Activated CD8-positive, alpha-beta T cell treated with anti-CD3 and anti-CD28 coated beads for 36 hours (primary cell): Measurements from ENCODE around the gene HOXC11. TPM values are rescaled to one million over a fixed set of nuclear protein-coding genes. Genes with fewer than 3 reads are reported as not detected.

Source experiments
- ATAC-seq: fragments of 200-7000 bp; cut with Tn5 transposase; one replicate; pipeline ENCODE4 v1.10.0; 2021; ENCODE audit warnings: mild to moderate bottlenecking, moderate library complexity
- CTCF ChIA-PET: fragments of 350-600 bp; sonication (Branson Sonifier 250); formaldehyde crosslinking; loops from one replicate; lab custom pipeline; 2021; ENCODE audit warnings: antibody characterized with exemption; lab: Charles Lee
- POLR2A ChIA-PET: fragments of 350-600 bp; sonication (Branson Sonifier 250); formaldehyde crosslinking; loops from one replicate; lab custom pipeline; 2021; ENCODE audit warnings: antibody characterized with exemption; lab: Charles Lee
- DNase-seq: peaks from one replicate; pipeline ENCODE4 v3.0.0-alpha.2; 2020
- H3K27ac Mint-ChIP-seq: one replicate; pipeline ENCODE4 v1.8.0; 2021; ENCODE audit warnings: mild to moderate bottlenecking, mixed read lengths
- H3K27me3 Mint-ChIP-seq: one replicate; pipeline ENCODE4 v1.8.0; 2021; ENCODE audit warnings: mixed read lengths
- H3K36me3 Mint-ChIP-seq: one replicate; pipeline ENCODE4 v1.8.0; 2021; ENCODE audit warnings: low read depth, mixed read lengths
- H3K4me1 Mint-ChIP-seq: one replicate; pipeline ENCODE4 v1.8.0; 2021; ENCODE audit warnings: low read depth, mixed read lengths
- H3K4me3 Mint-ChIP-seq: one replicate; pipeline ENCODE4 v1.8.0; 2021; ENCODE audit warnings: mild to moderate bottlenecking, moderate library complexity, mixed read lengths
- H3K9me3 Mint-ChIP-seq: one replicate; pipeline ENCODE4 v1.8.0; 2021; ENCODE audit warnings: mixed read lengths
- CTCF ChIP-seq: fragments of 200-600 bp; IDR thresholded peaks from one replicate; pipeline ENCODE4 v1.8.0; 2022; ENCODE audit warnings: antibody characterized with exemption, mild to moderate bottlenecking
- intact Hi-C: fragments of 100-400 bp; cut with micrococcal nuclease; formaldehyde crosslinking; loops from one replicate; pipeline ENCODE4 v1.10.0; 2022
- total RNA-seq, 2 experiments: library from RNA; stranded (reverse); gene quantifications; one replicate each; pipeline ENCODE4 v1.2.3, GENCODE V29; 2021

Gene HOXC11
- total RNA-seq, 2 experiments from 2014 or later, result not detected

DNA sequence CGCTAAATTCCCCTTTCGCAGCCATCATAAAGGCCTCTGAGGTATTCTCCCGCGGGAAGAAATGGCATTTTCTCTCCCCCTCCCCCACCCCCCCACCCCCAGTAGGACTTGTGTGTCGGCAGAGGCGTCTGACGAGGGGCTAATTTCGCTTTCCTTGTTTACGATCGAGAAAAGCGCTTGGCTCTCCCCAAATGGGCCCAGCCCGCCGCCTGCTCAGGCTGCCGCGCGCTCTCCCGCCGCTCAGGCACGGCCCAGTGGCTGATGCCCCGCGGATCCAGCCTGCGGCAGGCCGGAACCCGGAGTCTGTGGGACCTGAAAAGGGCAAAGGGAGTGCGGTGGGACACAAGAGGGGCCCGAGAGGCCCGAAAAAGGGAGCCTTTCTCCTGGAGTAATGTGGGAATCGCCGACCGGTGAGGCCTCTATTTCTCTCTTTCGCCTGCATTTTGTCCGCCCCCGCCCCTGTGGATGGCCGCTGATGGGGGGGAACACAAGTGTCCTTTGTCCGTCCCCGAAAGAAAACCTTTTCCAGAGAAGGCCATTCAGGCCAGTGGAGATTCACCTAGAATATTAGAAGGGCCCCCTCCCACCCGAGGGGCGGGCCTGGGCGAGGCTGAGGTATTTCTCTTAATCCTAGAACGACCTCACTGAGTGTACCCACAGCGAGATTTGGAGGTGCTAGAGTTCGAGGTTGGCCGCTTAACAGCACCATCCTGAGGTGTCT, 46.3 kb downstream of the HOXC11 start:
- intact Hi-C loops, result no loop called here
- Mint-ChIP-seq H3K36me3 (no peaks in the 10 kb centered on the region), H3K27me3 (peaks cover 66% of the 10 kb centered on the region), H3K4me3 (no peak overlapping the region), H3K27ac (no peak overlapping the region), H3K9me3 (no peaks in the 10 kb centered on the region), H3K4me1 (peaks cover 15% of the 10 kb centered on the region)
- TF ChIP-seq CTCF, result no peak
- POLR2A ChIA-PET, result no interaction called here
- no peak for DNase-seq
- ATAC-seq, result no peak
- CTCF ChIA-PET, result interaction anchor here (1.4 to 1.5 kb wide), 2 partner anchors 14 to 190 kb away, joined by 3 read pairs; no protein-coding TSS in a partner anchor

GRCh38 chr12:54019924-54020590, 47.1 kb downstream of the HOXC11 start:
- Mint-ChIP-seq H3K36me3 (no peaks in the 10 kb centered on the region), H3K9me3 (no peaks in the 10 kb centered on the region), H3K27me3 (peaks cover 64% of the 10 kb centered on the region), H3K4me1 (peaks cover 9% of the 10 kb centered on the region), H3K4me3 (no peak overlapping the region), H3K27ac (no peak overlapping the region)
- intact Hi-C loops, result no loop called here
- no peak for TF ChIP-seq CTCF
- ATAC-seq (no peak), DNase-seq (no peak)
- CTCF ChIA-PET, result interaction anchor here (1.5 kb wide), 1 partner anchor 189 kb away, joined by 3 read pairs; no protein-coding TSS in a partner anchor
- POLR2A ChIA-PET, result no interaction called here

DNA sequence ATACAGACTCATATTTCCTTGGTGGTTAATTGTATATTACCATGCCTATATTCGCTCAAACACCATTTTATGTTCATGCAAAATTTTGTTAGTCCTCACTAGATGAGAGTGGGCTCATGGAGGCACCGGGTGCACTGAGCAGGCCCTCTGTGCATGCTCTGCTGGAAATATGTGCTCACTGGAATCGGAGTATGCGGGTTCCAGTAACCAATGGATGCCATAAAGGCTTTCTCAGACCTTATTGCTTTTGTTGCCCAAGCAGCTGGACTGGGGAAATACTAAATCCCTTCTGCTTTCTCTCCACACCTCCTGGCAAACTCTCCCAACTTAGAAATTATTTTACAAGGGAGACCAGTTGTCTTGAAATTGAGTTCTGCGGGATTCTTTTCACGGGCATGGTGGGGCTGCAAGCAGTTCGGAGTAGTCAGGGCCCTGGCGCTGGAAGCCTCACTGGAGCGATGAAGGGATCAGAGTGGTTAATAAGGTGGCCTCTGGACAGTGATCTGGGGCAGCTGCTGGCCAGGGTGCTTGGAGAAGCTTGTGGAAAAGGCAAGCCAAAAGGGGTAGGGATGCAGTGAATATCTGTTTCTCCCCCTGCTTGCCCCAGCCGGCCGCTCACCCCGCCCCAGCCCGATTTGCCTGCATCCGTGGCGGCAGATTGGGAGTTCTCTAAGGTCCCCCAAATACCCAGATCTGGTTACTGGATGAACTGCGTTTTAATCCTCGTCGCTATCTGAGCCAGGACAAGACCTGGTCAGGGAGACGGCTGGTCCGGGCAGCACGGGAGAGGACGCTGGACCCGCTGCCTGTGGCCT, 47.9 kb downstream of the HOXC11 start:
- H3K4me1 Mint-ChIP-seq, result peaks cover 9% of the 10 kb centered on the region
- no peaks in the 10 kb centered on the region for H3K9me3 Mint-ChIP-seq
- peaks cover 62% of the 10 kb centered on the region for H3K27me3 Mint-ChIP-seq
- ATAC-seq (no peak), DNase-seq (no peak)
- no peak for TF ChIP-seq CTCF
- CTCF ChIA-PET, result interaction anchor here (0.6 to 1.5 kb wide), 2 partner anchors 189 to 196 kb away, joined by 3 read pairs; no protein-coding TSS in a partner anchor
- intact Hi-C loops, result no loop called here
- H3K27ac Mint-ChIP-seq, result no peak overlapping the region
- H3K4me3 Mint-ChIP-seq, result no peak overlapping the region
- H3K36me3 Mint-ChIP-seq, result no peaks in the 10 kb centered on the region
- POLR2A ChIA-PET, result no interaction called here

DNA sequence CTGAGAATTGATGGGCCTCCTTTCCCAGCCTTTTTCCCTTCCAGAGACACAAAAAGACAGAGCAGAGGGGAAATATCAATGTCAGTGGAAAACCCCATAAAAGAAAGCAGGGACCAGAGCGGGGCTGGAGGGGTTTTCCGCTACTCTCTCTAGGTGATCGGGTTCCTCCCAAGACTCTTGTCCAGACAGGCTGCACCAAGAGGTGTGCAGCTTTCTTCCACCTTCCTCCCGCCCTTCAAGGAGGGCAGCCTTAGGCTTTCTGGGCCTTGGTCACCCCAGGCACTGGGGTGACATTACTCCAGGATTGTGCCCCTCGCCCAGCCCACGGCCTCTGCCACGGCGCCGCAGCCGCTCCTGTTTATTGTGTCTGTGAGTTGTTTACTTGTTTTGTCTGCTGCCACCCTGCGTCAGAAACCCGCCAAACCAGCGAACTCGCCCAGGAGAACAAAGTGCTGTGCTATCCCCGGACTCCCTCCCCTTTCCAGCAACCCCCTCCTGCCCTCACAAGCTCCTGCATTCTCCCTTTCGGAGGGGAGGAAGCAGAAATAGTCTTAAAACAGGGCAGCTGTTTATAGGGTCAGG, 48.6 kb downstream of the HOXC11 start:
- Mint-ChIP-seq H3K27me3 (peaks cover 62% of the 10 kb centered on the region), H3K4me3 (no peak overlapping the region), H3K36me3 (no peaks in the 10 kb centered on the region), H3K4me1 (peaks cover 10% of the 10 kb centered on the region), H3K9me3 (no peaks in the 10 kb centered on the region), H3K27ac (no peak overlapping the region)
- ChIA-PET POLR2A (interaction anchor here (1.0 to 1.3 kb wide), 2 partner anchors 24 to 184 kb away, joined by 3 read pairs; no protein-coding TSS in a partner anchor), CTCF (interaction anchor here (1.2 to 3.7 kb wide), 6 partner anchors 11 to 186 kb away, joined by 3 to 30 read pairs (median 16); partner anchors contain the start of genes HOXC10 and HOXC5)
- ATAC-seq (no peak), DNase-seq (no peak)
- TF ChIP-seq CTCF, result no peak
- intact Hi-C loops, result no loop called here
